GM18520 (cell line): ENCODE data around the gene EDN1.

Experiments used
- ATAC-seq: cut with Tn5 transposase; IDR thresholded peaks from one replicate; pipeline ENCODE4 v1.9.1; 2021; ENCODE audit not compliant: unreplicated experiment

EDN1 gene

DNA sequence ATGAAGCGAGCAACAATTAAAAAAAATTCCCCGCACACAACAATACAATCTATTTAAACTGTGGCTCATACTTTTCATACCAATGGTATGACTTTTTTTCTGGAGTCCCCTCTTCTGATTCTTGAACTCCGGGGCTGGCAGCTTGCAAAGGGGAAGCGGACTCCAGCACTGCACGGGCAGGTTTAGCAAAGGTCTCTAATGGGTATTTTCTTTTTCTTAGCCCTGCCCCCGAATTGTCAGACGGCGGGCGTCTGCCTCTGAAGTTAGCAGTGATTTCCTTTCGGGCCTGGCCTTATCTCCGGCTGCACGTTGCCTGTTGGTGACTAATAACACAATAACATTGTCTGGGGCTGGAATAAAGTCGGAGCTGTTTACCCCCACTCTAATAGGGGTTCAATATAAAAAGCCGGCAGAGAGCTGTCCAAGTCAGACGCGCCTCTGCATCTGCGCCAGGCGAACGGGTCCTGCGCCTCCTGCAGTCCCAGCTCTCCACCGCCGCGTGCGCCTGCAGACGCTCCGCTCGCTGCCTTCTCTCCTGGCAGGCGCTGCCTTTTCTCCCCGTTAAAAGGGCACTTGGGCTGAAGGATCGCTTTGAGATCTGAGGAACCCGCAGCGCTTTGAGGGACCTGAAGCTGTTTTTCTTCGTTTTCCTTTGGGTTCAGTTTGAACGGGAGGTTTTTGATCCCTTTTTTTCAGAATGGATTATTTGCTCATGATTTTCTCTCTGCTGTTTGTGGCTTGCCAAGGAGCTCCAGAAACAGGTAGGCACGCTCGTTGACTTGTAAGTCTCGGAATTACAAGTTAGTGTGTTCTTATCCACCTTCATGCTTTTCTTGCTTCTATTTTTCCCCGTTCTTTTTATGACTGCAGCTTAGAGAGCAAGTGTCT is at the start of gene EDN1:
TSS of gene EDN1 (plus strand) at position 429 of the 888 bp plus-strand sequence. CDS start at position 698, 269 bp downstream.
- ATAC-seq = peak; percentile 57

DNA sequence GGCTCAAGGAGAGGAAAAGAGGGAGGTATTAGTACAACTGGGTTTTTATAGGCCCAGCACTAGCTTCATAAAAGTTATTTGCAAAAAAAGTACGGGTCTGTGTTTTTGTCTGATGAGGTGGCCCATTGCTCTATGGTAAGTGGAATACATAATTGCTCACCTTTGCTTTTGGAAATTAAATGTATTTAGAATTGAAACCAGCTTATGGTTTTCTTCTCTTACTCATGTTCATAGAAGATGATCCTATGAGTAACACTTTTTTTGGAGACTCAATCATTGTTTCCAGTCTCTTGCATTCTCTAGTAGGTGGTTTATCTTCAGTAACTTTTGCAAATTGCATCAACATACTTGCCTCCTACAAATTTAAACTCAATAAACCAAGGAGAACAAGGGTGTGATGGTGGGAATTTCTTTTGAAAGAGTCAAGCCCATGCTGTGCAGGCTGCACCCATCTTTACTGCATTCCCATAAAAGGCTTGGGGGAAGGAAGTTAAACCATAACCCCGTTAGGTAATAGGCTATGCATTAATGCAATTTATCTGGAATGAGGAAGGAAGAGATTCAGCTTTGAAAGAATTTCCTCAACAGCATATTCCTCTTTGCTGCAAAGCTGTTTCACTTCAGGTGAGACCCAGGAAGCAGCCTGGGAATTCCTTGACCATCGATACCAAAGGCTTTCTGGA is 48.5 kb upstream of the EDN1 start:
- ATAC-seq = no peak

DNA sequence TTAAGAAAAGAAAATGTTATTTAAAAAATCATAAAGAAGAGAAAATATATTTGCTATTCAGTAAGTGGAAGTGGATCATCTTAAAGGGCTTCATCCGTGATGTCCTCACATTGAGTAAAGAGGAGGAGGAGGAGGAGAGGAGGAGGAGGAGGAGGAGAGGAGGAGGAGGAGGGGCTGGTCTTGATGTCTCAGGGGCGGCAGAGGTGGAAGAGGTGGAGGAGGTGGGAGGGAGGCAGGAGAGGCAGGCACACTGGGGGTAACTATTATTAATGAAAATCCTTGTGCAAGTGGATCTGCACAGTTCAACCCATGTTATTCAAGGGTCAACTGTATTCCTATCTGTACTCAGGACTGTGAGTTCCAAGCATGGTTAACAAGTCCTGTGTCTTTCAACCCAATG is 47.0 kb upstream of the EDN1 start:
- no peak for ATAC-seq

DNA sequence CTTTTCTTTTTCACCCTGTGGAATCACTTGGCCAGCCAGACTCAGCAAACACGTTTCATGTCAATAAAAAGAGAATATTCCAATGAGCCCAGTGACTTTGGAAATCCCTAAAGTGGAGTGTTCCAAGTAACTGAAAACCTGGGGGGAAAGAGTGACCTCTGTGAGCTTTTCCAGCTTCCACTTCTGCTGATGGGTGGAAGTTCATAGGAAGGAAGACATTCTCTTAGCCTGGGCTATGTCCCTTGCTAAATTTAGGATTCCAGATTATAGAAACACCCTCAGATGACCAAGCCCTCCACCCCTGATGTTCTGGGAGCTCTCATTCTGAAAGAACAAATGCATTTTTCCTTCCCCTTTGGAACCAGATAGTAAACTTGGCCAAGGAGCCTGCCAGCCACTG is 44.8 kb upstream of the EDN1 start:
- no peak for ATAC-seq

DNA sequence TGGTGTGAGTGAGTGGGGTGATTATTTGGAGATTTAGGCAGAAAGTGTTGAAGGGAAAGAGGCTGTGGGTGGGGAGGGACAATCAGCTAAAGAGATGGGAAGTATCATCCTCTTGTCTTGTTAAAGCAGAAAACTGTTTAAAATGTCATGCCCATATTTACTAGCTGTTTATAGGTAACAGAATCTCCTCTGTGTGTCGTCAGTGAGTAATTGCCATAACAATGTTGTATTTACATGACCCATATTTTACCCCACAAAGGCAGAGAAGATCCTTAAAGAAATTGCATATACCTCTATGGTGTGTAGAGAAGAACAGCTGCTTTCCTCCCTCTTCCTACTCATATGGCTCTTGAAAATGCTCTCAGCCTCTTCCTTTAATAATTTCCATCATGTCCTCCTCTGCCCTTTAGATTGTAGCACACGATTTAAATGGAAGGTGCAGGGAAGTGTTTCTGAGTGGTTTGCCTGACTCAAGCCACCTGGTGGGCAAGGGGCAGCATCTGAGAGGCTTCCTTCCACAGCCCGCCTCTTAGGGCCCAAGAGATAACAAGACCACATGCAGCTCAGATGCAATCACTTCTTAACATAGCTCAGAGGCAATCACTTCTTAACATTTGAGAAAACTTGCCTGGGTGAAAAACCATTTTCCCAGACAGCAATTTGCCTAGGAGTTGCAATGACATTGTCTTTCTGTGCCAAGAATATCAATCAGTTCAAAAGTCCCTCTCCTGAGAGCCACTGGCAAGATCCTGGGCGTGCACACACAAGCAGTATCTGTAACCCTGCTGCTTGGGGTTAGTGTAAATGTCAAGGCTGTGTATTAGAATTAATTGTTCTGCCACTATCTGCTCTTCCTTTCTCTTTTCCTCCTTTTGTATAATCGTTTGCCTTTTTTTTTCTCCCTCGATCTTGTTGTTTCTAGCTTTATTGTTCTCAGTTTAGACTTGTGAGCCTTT is 44.1 kb upstream of the EDN1 start:
- no peak for ATAC-seq

DNA sequence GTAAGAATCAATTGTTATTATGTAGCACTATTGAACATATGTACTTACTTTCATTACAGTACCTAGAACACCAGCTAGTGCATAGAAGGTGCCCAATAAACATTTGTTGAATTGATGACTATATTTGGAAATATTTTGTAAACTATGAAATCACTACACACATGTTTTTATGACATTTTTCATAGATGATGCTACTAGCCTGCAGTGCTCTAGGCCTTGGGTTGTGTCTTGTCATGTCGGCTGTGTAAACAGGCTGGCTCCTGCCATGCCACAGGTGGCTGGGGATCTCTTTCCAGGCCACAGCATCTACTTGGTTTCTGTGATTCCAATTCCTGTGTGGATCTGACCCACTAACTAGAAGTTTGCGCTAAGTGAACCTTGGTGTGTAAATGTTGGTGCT is 43.3 kb upstream of the EDN1 start:
- no peak for ATAC-seq

DNA sequence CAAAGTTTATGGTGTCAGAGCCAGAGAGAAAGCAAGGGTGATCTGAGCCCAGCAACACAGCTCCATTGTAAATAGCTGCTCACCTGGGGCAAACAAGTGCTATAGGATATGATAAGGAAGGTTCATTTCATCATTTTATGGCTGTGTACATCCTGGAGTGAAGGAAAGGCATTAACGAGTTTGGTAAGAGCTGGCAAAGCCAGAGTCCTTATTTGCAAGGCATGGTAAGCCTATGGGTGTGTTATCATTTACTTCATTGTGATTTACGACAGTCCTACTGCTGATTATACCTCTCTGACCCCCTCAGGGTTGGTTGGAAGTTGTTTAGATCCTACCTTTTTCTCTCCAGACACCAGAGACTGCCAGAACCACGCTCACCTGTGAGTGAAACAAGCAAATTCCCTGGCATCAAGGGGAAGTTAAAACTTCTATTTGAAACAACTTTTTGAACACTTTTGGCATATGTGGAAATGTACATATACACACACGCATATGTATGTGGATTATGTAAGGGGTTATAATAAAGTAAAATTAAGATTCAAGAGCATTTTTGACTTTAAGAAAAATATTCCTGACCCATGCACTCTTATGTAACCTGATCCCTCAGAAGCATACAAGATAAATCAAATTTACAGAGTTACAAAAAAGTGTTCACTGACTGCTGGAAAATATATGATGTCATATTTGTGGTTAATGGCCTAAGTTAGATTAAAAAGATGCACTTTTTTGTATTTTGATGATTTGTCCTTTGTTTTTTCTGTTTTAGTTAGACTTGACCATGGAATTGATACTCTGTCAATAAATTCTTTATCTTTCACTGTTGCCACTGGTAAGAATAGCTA is 40.4 kb upstream of the EDN1 start:
- ATAC-seq = no peak

DNA sequence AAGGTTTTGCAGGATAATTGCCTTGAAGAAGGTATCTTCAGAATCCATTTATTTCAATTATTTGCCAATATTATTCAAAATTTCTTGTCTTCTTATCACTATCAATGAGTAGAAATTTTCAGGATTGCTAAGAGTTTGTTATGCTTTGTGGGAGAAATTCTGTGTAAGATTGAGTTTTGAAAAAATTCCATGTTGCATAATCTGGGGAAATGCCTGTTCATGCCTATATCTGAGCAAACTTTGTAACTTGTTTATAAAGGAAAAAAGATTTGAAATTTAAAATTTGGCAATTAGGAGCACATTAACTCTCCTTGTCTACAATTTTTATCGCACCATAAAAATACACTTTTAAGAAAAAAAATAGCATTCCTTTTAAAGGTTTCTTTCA is 39.8 kb upstream of the EDN1 start:
- ATAC-seq = no peak

DNA sequence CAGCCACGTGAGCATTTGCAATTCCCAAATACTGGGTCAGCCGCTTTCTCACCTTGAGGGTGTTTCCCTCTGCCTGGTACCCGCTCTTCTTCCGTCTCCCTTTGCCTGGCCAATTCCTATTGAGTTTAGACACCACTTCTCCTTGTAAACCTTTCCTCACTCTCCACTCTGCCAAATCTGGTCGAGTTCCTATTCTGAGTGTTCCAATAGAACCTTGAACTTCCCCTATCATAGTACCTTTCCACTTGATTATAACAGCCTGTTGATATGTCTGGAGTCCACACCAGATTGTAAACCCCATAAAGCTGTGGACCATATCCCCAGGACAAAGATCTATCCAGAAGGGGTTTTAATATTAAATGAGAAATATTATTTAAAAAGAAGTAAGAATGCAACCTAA is 36.0 kb upstream of the EDN1 start:
- no peak for ATAC-seq

DNA sequence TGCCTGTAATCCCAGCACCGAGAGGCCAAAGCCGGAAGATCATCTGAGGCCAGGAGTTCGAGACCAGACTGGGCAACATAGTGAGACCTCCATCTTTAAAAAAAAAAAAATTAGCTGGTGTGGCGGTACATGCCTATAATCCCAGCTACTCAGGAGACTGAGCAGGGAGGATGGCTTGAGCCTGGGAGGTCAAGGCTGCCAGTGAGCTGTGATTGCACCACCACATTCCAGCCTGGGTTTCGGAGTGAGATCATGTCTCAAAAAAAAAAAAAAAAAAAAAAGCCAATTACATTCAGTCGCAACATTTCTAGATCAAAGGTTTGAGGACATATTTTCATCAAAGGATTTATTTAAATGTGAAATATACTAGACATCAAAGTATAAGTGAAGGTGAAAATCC is 32.0 kb upstream of the EDN1 start:
- ATAC-seq = no peak

DNA sequence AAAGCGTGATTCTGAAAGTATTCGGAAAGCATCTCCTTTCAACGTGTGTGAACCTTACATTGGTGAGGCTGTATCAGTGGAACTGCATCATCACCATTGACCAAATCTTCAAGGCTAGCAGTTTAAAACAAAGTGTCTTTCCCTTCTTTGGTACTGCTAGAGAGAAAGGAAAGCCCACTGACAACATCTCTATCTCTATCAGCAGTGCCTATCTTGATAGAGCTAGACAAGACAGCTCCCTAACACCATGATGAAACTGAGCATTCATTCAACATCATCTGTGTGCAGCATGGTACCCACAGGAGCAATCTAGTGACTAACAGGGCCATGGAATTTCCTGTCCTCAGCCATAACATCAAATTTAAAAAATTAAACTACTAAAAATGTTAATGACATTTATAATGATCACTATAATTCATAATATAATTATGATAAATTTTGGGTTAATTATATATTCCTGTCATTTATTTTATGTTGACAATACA is 31.5 kb upstream of the EDN1 start:
- ATAC-seq = no peak

DNA sequence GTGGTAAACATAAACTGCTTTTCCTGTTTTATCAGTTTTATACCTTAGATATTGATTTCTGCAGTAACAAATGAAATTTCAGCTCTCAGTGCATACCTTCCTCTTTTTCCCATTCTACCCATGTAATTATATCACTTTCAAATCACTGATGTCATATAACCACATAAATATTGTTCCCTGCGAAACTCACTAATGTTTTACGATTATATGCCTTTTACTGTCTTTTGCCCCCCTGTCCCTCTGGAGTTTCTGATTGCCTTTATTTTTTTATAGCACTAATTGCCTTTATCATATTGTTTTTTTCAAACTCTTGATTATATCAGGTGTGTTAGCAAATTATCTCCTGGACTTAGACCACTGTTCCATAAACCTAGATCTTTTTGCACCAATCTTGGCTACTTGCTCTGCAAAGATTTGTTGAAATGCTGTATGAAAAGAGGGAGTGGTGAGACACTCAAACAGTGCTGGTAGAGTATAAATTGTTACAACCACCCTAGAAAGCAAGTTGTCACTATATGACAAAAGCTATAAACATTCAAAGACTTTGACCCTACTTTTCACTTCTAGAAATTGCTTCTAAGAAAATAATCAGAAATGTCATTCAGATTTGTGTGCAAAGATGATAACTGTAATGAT is 29.6 kb upstream of the EDN1 start:
- ATAC-seq = no peak

DNA sequence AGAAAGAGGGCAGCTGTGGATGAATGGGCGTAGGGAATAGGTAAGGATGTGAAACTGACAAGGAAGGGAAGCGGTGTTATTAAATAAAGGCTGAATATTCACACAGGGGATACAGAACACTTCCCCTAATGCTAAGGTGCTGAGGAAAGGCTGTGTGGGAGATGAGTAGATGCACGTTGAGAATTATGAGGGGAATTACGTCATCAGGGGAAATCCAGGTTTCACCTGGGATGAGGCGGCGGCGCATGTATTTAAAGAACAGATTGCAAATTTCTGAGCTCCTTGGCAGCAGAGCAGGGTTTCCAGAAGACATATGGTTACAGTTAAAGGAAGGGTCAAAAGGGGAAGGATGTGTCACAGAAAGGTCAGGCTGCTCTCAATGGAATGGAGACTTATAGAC is 28.7 kb upstream of the EDN1 start:
- no peak for ATAC-seq

DNA sequence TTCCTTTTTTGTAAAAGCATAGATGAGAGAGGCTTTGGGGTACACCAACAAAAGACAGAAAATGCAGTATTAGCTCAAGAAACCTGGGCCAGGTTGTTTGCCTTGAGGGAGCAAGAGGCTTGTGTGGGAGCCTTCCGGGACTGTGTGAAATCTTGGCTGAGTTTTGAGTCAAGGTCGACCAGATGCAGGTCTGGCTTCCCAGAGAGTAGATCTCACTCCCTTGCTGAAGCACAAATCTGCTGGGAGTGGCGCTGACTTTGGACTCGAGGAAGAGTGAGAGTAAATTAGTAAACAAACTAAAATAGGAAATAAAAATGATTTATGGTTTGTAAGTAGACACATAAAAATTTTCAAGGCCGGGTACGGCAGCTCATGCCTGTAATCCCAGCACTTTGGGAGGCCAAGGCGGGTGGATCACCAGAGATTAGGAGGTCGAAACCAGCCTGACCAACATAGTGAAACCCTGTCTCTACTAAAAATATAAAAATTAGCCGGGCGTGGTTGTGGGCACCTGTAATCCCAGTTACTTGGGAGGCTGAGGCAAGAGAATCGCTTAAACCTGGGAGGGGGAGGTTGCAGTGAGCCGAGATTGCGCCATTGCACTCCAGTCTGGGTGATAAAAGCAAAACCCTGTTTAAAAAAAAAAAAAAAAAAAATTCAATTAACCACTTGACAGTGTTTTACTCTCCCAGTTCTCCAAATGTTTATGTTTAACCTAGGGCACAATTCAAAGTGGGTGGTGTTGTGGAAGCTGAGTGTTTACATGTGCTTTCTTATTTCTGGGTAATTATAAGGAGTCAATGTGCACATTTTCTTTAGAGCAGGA is 27.7 kb upstream of the EDN1 start:
- no peak for ATAC-seq

DNA sequence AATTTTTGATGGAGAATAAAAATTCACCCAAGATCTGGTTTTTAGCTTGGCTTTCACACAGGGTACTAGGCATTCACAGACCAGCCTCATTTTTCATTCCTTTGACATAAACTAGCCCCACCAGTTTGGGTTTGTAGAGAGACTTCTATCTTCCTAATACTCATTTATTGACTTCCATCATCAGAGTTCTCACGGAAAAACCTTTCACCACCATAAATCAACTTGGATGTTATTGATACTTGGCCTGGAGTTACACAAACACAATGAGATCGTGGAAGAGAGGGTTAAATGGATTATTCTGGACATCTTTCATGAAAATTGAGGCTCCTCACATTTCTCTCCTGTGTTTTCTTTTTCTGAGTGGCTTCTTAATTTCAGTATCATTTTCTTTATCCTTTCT is 26.8 kb upstream of the EDN1 start:
- ATAC-seq = no peak

DNA sequence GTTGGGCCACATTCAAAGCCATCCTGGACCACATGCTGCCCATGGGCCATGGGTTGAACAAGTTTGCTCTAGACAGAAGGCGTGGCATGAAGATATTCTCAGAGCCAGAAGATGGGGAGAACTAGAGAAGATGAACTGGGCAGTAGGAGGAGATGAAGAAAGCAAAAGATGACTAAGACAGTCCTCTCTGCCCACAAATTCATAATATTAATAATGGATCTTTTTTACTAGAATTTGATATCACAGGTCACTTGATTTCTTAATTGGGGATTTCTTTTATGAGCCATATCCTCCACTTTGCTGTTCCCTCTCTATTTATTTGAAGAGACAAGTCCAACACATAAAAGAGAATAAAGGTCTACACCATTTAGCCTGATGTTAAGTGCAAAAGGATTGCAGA is 25.5 kb upstream of the EDN1 start:
- no peak for ATAC-seq

DNA sequence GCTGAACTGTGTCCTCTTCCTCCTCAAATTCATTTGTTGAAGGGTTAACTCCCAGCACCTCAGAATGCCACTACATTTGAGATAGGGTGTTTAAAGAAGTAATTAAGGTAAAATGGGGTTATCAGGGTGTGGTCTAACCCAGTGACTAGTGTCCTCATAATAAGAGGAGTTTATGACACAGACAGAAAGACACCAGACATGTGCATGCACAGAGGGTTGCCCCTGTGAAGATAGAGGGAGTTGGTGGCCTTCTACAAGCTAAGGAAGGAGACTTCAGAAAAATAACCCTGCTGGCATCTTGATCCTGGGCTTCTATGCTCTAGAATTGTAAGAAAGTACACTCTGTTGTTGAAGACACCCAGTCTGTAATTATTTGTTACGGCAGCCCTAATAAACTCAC is 24.9 kb upstream of the EDN1 start:
- ATAC-seq = no peak

DNA sequence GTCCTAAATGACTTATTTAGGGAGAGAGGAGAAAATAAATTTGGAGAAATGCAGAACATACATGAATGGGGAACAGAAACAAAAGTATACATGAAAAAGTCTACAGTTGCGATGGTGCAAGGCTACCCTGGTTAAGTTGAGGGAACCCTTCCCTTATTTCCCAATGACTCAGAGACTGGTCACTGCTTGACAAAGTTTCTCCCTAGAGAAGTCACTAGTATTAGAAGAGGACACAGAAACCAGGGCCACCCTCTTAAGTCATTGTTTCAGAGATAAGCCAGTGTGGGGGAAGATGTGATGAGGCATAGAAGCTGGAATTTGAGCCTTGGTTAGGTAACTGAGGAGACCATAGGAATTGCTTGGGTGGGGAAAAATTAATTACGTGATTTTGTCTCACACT is 24.4 kb upstream of the EDN1 start:
- no peak for ATAC-seq

DNA sequence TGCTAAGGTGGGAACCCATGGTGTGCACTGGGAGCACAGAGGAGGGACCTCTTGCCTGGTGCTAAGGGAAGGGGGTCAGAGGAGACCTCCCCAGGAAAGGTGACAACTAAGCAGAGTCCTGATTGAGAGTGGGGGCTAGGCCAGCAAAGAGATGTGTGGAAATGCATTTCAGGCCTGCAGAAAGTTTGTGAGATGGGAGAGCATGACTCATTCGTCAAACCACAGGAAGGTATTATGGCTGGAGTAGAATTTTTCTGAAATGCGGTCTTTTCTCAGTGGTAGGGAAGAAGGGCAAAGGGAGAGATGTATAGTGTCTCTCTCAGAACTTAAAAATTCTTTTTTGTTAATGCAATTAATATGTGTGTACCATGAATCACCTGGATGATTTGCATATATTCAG is 23.6 kb upstream of the EDN1 start:
- no peak for ATAC-seq
